Measurements from ENCODE around the gene IDI2.
"Not testable (repeated sequence)": the region's sequence is repeated elsewhere in the genome, so short reads cannot be mapped to it uniquely, and the experiment has no call there.

DNA sequence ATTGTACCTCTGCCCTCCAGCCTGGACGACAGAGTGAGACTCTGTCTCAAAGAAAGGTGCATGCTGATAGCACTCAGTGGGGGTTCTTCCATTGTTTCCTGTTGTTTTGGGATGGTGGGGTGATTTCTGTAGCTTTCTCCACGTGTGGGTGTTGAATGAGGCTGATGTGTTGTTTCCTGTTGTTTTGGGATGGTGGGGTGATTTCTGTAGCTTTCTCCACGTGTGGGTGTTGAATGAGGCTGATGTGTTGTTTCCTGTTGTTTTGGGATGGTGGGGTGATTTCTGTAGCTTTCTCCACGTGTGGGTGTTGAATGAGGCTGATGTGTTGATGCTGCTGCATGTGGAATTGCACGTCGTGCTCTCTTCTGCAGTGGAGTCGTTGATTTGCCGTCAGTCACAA, 15.7 kb downstream of the IDI2 start:
- TF ChIP-seq, protein P1, sequence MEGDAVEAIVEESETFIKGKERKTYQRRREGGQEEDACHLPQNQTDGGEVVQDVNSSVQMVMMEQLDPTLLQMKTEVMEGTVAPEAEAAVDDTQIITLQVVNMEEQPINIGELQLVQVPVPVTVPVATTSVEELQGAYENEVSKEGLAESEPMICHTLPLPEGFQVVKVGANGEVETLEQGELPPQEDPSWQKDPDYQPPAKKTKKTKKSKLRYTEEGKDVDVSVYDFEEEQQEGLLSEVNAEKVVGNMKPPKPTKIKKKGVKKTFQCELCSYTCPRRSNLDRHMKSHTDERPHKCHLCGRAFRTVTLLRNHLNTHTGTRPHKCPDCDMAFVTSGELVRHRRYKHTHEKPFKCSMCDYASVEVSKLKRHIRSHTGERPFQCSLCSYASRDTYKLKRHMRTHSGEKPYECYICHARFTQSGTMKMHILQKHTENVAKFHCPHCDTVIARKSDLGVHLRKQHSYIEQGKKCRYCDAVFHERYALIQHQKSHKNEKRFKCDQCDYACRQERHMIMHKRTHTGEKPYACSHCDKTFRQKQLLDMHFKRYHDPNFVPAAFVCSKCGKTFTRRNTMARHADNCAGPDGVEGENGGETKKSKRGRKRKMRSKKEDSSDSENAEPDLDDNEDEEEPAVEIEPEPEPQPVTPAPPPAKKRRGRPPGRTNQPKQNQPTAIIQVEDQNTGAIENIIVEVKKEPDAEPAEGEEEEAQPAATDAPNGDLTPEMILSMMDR (conservative IDR thresholded peaks at IDR 0.05 in 1 of 2, IDR thresholded peaks at IDR 0.05 in 1 of 2; ENCODE audit: low read depth in 1 of 2, low read length in 2 of 2) = not testable (repeated sequence)
- not testable (repeated sequence) for TF ChIP-seq EZH2 (IDR thresholded peaks at IDR 0.05; ENCODE audit: low read length, missing control alignments)
